IMR-90 (cell line): ENCODE measurements around the gene CCDC74A.
"Not testable (repeated sequence)": the region's sequence is repeated elsewhere in the genome, so short reads cannot be mapped to it uniquely, and the experiment has no call there.

ENCODE experiments used
- BHLHE40 ChIP-seq: fragments of 150-350 bp; IDR thresholded peaks from 2 replicates; pipeline ENCODE4 v1.6.1; 2016; ENCODE audit warnings: mild to moderate bottlenecking, low read depth, low read length
- CHD1 ChIP-seq: IDR thresholded peaks from 2 replicates; pipeline ENCODE4 v1.6.1; 2012; ENCODE audit warnings: low read depth, low read length, improper control_type of control experiment
- POLR2A ChIP-seq: IDR thresholded peaks from 2 replicates; pipeline ENCODE4 v1.6.1; 2012; ENCODE audit warnings: mild to moderate bottlenecking, low read depth, low read length
- RFX5 ChIP-seq: IDR thresholded peaks from 2 replicates; pipeline ENCODE4 v1.8.0; 2012; ENCODE audit warnings: low read depth, mild to moderate bottlenecking, low read length, moderate library complexity
- TF ChIP-seq, protein P1 (sequence below): conservative IDR thresholded peaks from 2 replicates; pipeline ENCODE4 v1.5.1; 2012; ENCODE audit warnings: mild to moderate bottlenecking, low read depth, low read length, improper control_type of control experiment

DNA sequence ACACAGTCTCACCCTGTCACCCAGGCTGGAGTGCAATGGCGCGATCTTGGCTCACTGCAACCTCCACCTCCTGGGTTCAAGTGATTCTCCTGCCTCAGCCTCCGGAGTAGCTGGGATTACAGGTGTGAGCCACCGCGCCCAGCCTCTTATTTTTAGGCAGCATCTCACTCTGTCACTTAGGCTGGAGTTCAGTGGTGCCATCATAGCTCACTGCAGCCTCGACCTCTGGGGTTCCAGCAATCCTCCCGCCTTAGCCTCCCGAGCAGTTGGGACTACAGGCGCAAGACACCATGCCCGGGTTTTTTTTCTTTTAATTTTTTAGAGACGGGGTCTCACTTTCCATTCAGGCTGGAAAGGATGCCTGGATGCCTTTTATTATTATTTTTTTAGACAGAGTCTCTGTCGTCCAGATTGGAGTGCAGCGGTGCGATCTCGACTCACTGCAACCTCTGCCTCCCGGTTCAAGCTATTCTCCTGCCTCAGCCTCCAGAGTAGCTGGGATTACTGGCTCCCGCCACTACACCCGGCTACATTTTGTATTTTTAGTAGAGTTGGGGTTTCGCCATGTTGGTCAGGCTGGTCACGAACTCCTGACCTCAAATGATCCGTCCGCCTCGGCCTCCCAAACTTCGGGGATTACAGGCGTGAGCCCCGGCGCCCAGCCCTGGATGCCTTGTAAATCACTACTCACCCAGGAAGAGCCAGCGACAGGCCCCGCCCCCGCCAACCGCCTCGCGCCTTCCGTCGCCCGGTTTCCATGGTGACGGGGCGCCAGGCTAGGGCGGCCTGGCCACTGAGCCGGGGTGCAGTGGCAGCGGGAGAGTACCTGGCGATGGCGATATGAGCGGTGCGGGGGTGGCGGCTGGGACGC, at the start of gene CCDC74A:
- not testable (repeated sequence) for TF ChIP-seq CHD1, POLR2A, BHLHE40, RFX5
- TF ChIP-seq, protein P1, sequence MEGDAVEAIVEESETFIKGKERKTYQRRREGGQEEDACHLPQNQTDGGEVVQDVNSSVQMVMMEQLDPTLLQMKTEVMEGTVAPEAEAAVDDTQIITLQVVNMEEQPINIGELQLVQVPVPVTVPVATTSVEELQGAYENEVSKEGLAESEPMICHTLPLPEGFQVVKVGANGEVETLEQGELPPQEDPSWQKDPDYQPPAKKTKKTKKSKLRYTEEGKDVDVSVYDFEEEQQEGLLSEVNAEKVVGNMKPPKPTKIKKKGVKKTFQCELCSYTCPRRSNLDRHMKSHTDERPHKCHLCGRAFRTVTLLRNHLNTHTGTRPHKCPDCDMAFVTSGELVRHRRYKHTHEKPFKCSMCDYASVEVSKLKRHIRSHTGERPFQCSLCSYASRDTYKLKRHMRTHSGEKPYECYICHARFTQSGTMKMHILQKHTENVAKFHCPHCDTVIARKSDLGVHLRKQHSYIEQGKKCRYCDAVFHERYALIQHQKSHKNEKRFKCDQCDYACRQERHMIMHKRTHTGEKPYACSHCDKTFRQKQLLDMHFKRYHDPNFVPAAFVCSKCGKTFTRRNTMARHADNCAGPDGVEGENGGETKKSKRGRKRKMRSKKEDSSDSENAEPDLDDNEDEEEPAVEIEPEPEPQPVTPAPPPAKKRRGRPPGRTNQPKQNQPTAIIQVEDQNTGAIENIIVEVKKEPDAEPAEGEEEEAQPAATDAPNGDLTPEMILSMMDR = not testable (repeated sequence)
